HepG2 (cell line): ENCODE results near the gene IFITM10. TPM values are rescaled to one million over a fixed set of nuclear protein-coding genes. Genes with fewer than 3 reads are reported as not detected.

Experiments used
- KAT7 ChIP-seq: IDR thresholded peaks from 2 replicates; pipeline ENCODE4 v1.6.1; 2018; ENCODE audit warnings: borderline replicate concordance, missing compliant biosample characterization
- MTA3 ChIP-seq: sonication (generic); formaldehyde crosslinking; IDR thresholded peaks from 2 replicates; pipeline ENCODE4 v1.4.0; 2020; ENCODE audit warnings: missing genetic modification reagents
- NPAS2 ChIP-seq: sonication (generic); formaldehyde crosslinking; IDR thresholded peaks from 2 replicates; pipeline ENCODE4 v1.8.0; 2022; ENCODE audit warnings: mild to moderate bottlenecking, missing genetic modification reagents, borderline replicate concordance
- SMC3 ChIP-seq: IDR thresholded peaks from 2 replicates; pipeline ENCODE4 v1.6.1; 2011; ENCODE audit warnings: low read length, improper control_type of control experiment
- SPEN ChIP-seq: sonication (generic); formaldehyde crosslinking; IDR thresholded peaks from 2 replicates; pipeline ENCODE4 v1.5.1; 2020; ENCODE audit warnings: low read depth, mild to moderate bottlenecking, missing genetic modification reagents
- YEATS4 ChIP-seq: sonication (generic); formaldehyde crosslinking; IDR thresholded peaks from 2 replicates; pipeline ENCODE4 v1.4.0; 2020; ENCODE audit warnings: missing genetic modification reagents, borderline replicate concordance
- YY1 ChIP-seq: IDR thresholded peaks from 2 replicates; pipeline ENCODE4 v1.6.1; 2011; ENCODE audit warnings: low read length, low read depth, moderate library complexity, mild to moderate bottlenecking; ENCODE audit not compliant: insufficient read depth, insufficient replicate concordance
- ZMYM4 ChIP-seq: sonication (generic); formaldehyde crosslinking; IDR thresholded peaks from 2 replicates; pipeline ENCODE4 v1.8.1; 2023; ENCODE audit warnings: mild to moderate bottlenecking, missing genetic modification reagents
- ZNF205 ChIP-seq: IDR thresholded peaks from 2 replicates; pipeline ENCODE4 v1.6.1; 2018; ENCODE audit warnings: missing biosample characterization, missing genetic modification reagents
- ZNF318 ChIP-seq: sonication (generic); formaldehyde crosslinking; IDR thresholded peaks from 2 replicates; pipeline ENCODE4 v1.4.0; 2020; ENCODE audit warnings: mild to moderate bottlenecking, missing genetic modification reagents
- ZNF451 ChIP-seq: sonication (generic); formaldehyde crosslinking; IDR thresholded peaks from 2 replicates; pipeline ENCODE4 v1.5.0; 2020; ENCODE audit warnings: mild to moderate bottlenecking, missing genetic modification reagents
- ZNF740 ChIP-seq: sonication (generic); formaldehyde crosslinking; IDR thresholded peaks from 2 replicates; pipeline ENCODE4 v1.4.0; 2020; ENCODE audit warnings: missing genetic modification reagents
- ZNF770 ChIP-seq: sonication (generic); formaldehyde crosslinking; IDR thresholded peaks from 2 replicates; pipeline ENCODE4 v1.5.0; 2020; ENCODE audit warnings: mild to moderate bottlenecking, missing genetic modification reagents
- polyA plus RNA-seq, 8 experiments: library from polyadenylated mRNA; depleted of rRNA in 3 of 8; stranded (reverse) in 7 of 8; unstranded in 1 of 8; fragments of >200 nt; fragmentation: Illumina TruSeq in 4 of 8; extraction: Trizol in 4 of 8; gene quantifications; 2 replicates each; pipeline versions ENCODE4 v1.2.1 to v1.2.3, GENCODE V29; 2011 to 2016; ENCODE audit warnings: low read depth in 4 of 8, missing spikeins in 1 of 8, mixed read lengths in 1 of 8; ENCODE audit not compliant: insufficient read depth in 1 of 8
- total RNA-seq, 5 experiments: library from RNA; depleted of rRNA; stranded (reverse); fragments of >200 nt; fragmentation: Illumina TruSeq; extraction: Trizol; gene quantifications; 2 replicates each; pipeline ENCODE4 v1.2.3, GENCODE V29; 2016; ENCODE audit warnings: low read depth in 1 of 5

The IFITM10 gene
- total and polyA plus RNA-seq, 2 of the 13 experiments (the other 11 are each of a cell fraction or from before 2014, with no cell fraction given) = 0.09 to 0.13 TPM

- no peak for TF ChIP-seq ZNF318 (CRISPR knock-in tag)
- peak; percentile 62; the same call in 1 of the 2 replicates for TF ChIP-seq ZNF205 (CRISPR knock-in tag)
- TF ChIP-seq YEATS4 (CRISPR knock-in tag) = no peak
- TF ChIP-seq MTA3 (CRISPR knock-in tag) = no peak
- no peak for TF ChIP-seq KAT7 (CRISPR knock-in tag)
- TF ChIP-seq NPAS2 (CRISPR knock-in tag) = no peak; the same call in 1 of the 2 replicates
- peak; percentile 19; the same call in 1 of the 2 replicates for TF ChIP-seq ZNF740 (CRISPR knock-in tag)
- peak; percentile 78; the same call in 1 of the 2 replicates for TF ChIP-seq ZNF451 (CRISPR knock-in tag)
- TF ChIP-seq SPEN (CRISPR knock-in tag) = no peak
- peak; percentile 42; the same call in 1 of the 2 replicates for TF ChIP-seq ZMYM4 (CRISPR knock-in tag)
- TF ChIP-seq YY1 = peak; percentile 67
- TF ChIP-seq ZNF770 (CRISPR knock-in tag) = peak; percentile 64; the same call in 1 of the 2 replicates
- 0 out of 2 replicates have a peak, but pooled peaks have one; percentile 25 for TF ChIP-seq SMC3
Observed at GRCh38 chr11:1694064-1694845, 56.1 kb downstream of the IFITM10 start (continued).
